Gastroesophageal sphincter (tissue), 4 donors: Measurements from ENCODE around the gene RIPK3. TPM values are rescaled to one million over a fixed set of nuclear protein-coding genes. Genes with fewer than 3 reads are reported as not detected.

Experiments
- ATAC-seq: fragments of 150-250 bp; one replicate; pipeline ENCODE4 v1.9.1; 2016; ENCODE audit warnings: mild to moderate bottlenecking, moderate library complexity
- H3K27ac ChIP-seq, 4 donors: fragments of 200-600 bp; sonication (generic) in 3 of 4; 1 replicate in 3 of 4; 2 replicates in 1 of 4; pipeline ENCODE4 v1.5.1; 2016 to 2019
- H3K27me3 ChIP-seq: fragments of 200-600 bp; sonication (generic); one replicate; pipeline ENCODE4 v1.5.1; 2019
- H3K36me3 ChIP-seq, 2 donors: fragments of 200-600 bp; sonication (generic); one replicate each; pipeline ENCODE4 v1.5.1; 2019; ENCODE audit warnings: control low read depth in 1 of 2
- H3K4me1 ChIP-seq, 3 donors: fragments of 200-600 bp; sonication (generic); 1 replicate in 2 of 3; 2 replicates in 1 of 3; pipeline ENCODE4 v1.5.1; 2016 to 2019; ENCODE audit warnings: control low read depth in 2 of 3
- H3K4me3 ChIP-seq, 2 donors: fragments of 200-600 bp; sonication (generic); one replicate each; pipeline ENCODE4 v1.5.1; 2019; ENCODE audit warnings: mild to moderate bottlenecking in 1 of 2, moderate library complexity in 1 of 2
- H3K9me3 ChIP-seq, 3 donors: fragments of 200-600 bp; sonication (generic); one replicate each; pipeline ENCODE4 v1.5.1; 2017 to 2019; ENCODE audit warnings: control low read depth in 2 of 3
- EP300 ChIP-seq: sonication (generic); formaldehyde crosslinking; IDR thresholded peaks from one replicate; pipeline ENCODE4 v1.6.1; 2017; ENCODE audit warnings: antibody characterized with exemption, mild to moderate bottlenecking
- POLR2A ChIP-seq, 2 donors: fragments of 450-650 bp; IDR thresholded peaks; one replicate each; pipeline ENCODE4 v1.6.1; 2017; ENCODE audit warnings: antibody characterized with exemption in 2 of 2, mild to moderate bottlenecking in 2 of 2, moderate library complexity in 1 of 2
- WGBS, 2 donors: methylation state at CpG; one replicate each; pipeline ENCODE4 v1.1.5; 2018; ENCODE audit warnings: low coverage in 1 of 2; 5-methylcytosine and 5-hydroxymethylcytosine counted together
- small RNA-seq, 4 donors: library from RNA; depleted of rRNA; stranded (forward); fragments of <200 nt; gene quantifications; one replicate each; pipeline ENCODE3, GENCODE V24; 2016
- total RNA-seq, 4 donors: library from RNA; depleted of rRNA; stranded (reverse); fragments of >200 nt; gene quantifications; one replicate each; pipeline ENCODE4 v1.1.0, GENCODE V29; 2016
- TF ChIP-seq, protein P1 (sequence below), 4 experiments: fragments of 200-600 bp in 2 of 4; fragments of 450-650 bp in 2 of 4; sonication (generic) in 1 of 4; IDR thresholded peaks; one replicate each; pipeline ENCODE4 v1.5.1; 2017 to 2019; ENCODE audit warnings: antibody characterized with exemption in 4 of 4, mild to moderate bottlenecking in 2 of 4, moderate library complexity in 2 of 4

RIPK3 gene
- total RNA-seq, 4 donors from 2014 or later, result 3.1 to 8.9 (median 3.9) TPM

DNA sequence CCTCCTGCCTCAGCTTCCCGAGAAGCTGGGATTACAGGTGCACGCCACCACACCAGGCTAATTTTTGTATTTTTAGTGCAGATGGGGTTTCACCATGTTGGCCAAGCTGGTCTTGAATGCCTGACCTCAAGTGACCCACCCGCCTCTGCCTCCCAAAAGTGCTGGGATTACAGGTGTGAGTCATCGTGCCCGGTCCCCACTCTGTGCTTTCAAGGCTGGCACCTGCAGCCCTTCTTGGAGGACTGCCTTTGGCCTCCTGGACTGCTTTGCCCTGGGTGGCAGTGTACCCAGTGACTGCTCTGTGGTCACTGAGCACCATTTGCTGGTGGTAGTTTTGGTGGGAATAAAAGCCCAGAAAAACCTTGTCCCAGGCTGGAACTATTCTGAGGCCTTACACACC lies 52.8 kb downstream of the RIPK3 start:
- H3K9me3 ChIP-seq, result no peaks in the 10 kb centered on the region
- ATAC-seq, result no peak
- 90 to 100% methylated on average over 2 of the region's 5 CpGs for WGBS, 2 donors
- no peak overlapping the region for H3K27ac ChIP-seq
- H3K27me3 ChIP-seq, result no peaks in the 10 kb centered on the region
- TF ChIP-seq, protein P1, sequence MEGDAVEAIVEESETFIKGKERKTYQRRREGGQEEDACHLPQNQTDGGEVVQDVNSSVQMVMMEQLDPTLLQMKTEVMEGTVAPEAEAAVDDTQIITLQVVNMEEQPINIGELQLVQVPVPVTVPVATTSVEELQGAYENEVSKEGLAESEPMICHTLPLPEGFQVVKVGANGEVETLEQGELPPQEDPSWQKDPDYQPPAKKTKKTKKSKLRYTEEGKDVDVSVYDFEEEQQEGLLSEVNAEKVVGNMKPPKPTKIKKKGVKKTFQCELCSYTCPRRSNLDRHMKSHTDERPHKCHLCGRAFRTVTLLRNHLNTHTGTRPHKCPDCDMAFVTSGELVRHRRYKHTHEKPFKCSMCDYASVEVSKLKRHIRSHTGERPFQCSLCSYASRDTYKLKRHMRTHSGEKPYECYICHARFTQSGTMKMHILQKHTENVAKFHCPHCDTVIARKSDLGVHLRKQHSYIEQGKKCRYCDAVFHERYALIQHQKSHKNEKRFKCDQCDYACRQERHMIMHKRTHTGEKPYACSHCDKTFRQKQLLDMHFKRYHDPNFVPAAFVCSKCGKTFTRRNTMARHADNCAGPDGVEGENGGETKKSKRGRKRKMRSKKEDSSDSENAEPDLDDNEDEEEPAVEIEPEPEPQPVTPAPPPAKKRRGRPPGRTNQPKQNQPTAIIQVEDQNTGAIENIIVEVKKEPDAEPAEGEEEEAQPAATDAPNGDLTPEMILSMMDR (IDR thresholded peaks at IDR 0.05), result no peak
- TF ChIP-seq POLR2A (IDR thresholded peaks at IDR 0.05), result no peak
- no peak for TF ChIP-seq EP300
- no peaks in the 10 kb centered on the region for H3K4me1 ChIP-seq
- H3K36me3 ChIP-seq, result peaks cover 0 to 29% of the 10 kb centered on the region in 2 donors
- H3K4me3 ChIP-seq, result no peak overlapping the region

Small RNA genes lying within 50 kb of the gene (small RNA-seq; reads per million reads assigned to genes)
- 0 reads per million in 4 donors for gene RF00026

Other genes starting within 250 kb of the RIPK3 start
- 10 to 100 TPM in 3 of 4 donors, 1 to 10 TPM in 1; 9.2 to 14.9 (median 11.6) TPM for gene PCK2, start 245.7 kb downstream of the RIPK3 start, total RNA-seq
- gene DCAF11, start 225.2 kb downstream of the RIPK3 start, total RNA-seq, result 10 to 100 TPM; 58.0 to 81.6 (median 71.6) TPM
- 10 to 100 TPM in 1 of 4 donors, 1 to 10 TPM in 1, under 1 TPM in 1, not detected in 1; 0.81 to 10.4 (median 5.0) TPM for gene NRL, start 225.0 kb downstream of the RIPK3 start, total RNA-seq
- gene FITM1, start 209.3 kb downstream of the RIPK3 start, total RNA-seq, result under 1 TPM in 2 of 4 donors, not detected in 2; 0.27 to 0.67 TPM
- gene PSME1, start 203.8 kb downstream of the RIPK3 start, total RNA-seq, result 100 to 1,000 TPM; 114 to 186 (median 127) TPM
- gene EMC9, start 198.4 kb downstream of the RIPK3 start, total RNA-seq, result 10 to 100 TPM in 2 of 4 donors, 1 to 10 TPM in 2; 6.4 to 15.4 (median 10.4) TPM
- gene PSME2, start 193.4 kb downstream of the RIPK3 start, total RNA-seq, result 10 to 100 TPM; 41.4 to 52.3 (median 42.0) TPM
- 10 to 100 TPM; 19.0 to 38.9 (median 32.0) TPM for gene RNF31, start 192.5 kb downstream of the RIPK3 start, total RNA-seq
- 10 to 100 TPM; 61.3 to 80.1 (median 68.1) TPM for gene IRF9, start 178.7 kb downstream of the RIPK3 start, total RNA-seq
- 1 to 10 TPM; 1.6 to 8.2 (median 6.8) TPM for gene REC8, start 167.9 kb downstream of the RIPK3 start, total RNA-seq
- 10 to 100 TPM; 16.8 to 31.6 (median 27.0) TPM for gene IPO4, start 151.2 kb downstream of the RIPK3 start, total RNA-seq
- gene TM9SF1, start 144.6 kb downstream of the RIPK3 start, total RNA-seq, result 10 to 100 TPM; 34.7 to 53.3 (median 45.0) TPM
- gene TSSK4, start 134.3 kb downstream of the RIPK3 start, total RNA-seq, result under 1 TPM in 1 of 4 donors, not detected in 3; 0.40 TPM
- 100 to 1,000 TPM in 2 of 4 donors, 10 to 100 TPM in 2; 93.4 to 134 (median 106) TPM for gene CHMP4A, start 126.5 kb downstream of the RIPK3 start, total RNA-seq
- gene MDP1, start 123.9 kb downstream of the RIPK3 start, total RNA-seq, result 10 to 100 TPM in 3 of 4 donors, 1 to 10 TPM in 1; 6.9 to 17.1 (median 11.4) TPM
- gene NEDD8, start 107.6 kb downstream of the RIPK3 start, total RNA-seq, result 100 to 1,000 TPM; 136 to 193 (median 168) TPM
- gene GMPR2, start 107.1 kb downstream of the RIPK3 start, total RNA-seq, result 10 to 100 TPM; 46.0 to 70.5 (median 59.8) TPM
- 10 to 100 TPM; 53.2 to 72.5 (median 70.0) TPM for gene TINF2, start 97.4 kb downstream of the RIPK3 start, total RNA-seq
- gene TGM1, start 76.8 kb downstream of the RIPK3 start, total RNA-seq, result 10 to 100 TPM in 1 of 4 donors, 1 to 10 TPM in 3; 1.3 to 43.3 (median 6.3) TPM
- 10 to 100 TPM; 12.9 to 27.6 (median 16.5) TPM for gene RABGGTA, start 68.4 kb downstream of the RIPK3 start, total RNA-seq
- 10 to 100 TPM in 3 of 4 donors, 1 to 10 TPM in 1; 8.2 to 33.0 (median 17.7) TPM for gene DHRS1, start 40.2 kb downstream of the RIPK3 start, total RNA-seq
- 10 to 100 TPM; 19.4 to 29.2 (median 22.8) TPM for gene NOP9, start 40.1 kb downstream of the RIPK3 start, total RNA-seq
- 10 to 100 TPM in 2 of 4 donors, 1 to 10 TPM in 2; 4.9 to 12.5 (median 9.5) TPM for gene CIDEB, start 32.0 kb downstream of the RIPK3 start, total RNA-seq
- gene LTB4R2, start 29.9 kb downstream of the RIPK3 start, total RNA-seq, result 1 to 10 TPM; 2.4 to 5.0 (median 3.4) TPM
- gene LTB4R, start 28.5 kb downstream of the RIPK3 start, total RNA-seq, result 1 to 10 TPM; 3.0 to 4.2 (median 3.4) TPM
- gene ADCY4, start 4.9 kb downstream of the RIPK3 start, total RNA-seq, result 10 to 100 TPM; 13.3 to 40.5 (median 22.6) TPM
- 10 to 100 TPM; 33.5 to 63.5 (median 57.9) TPM for gene NFATC4, start 28.2 kb upstream of the RIPK3 start, total RNA-seq
- gene NYNRIN, start 59.0 kb upstream of the RIPK3 start, total RNA-seq, result 10 to 100 TPM in 2 of 4 donors, 1 to 10 TPM in 2; 6.9 to 19.9 (median 11.5) TPM
- gene CBLN3, start 89.7 kb upstream of the RIPK3 start, total RNA-seq, result 1 to 10 TPM in 3 of 4 donors, under 1 TPM in 1; 0.49 to 2.8 (median 2.1) TPM
- gene KHNYN, start 90.0 kb upstream of the RIPK3 start, total RNA-seq, result 10 to 100 TPM; 50.7 to 68.0 (median 61.3) TPM
- gene SDR39U1, start 102.8 kb upstream of the RIPK3 start, total RNA-seq, result 10 to 100 TPM; 21.5 to 39.7 (median 31.3) TPM
- 1 to 10 TPM in 1 of 4 donors, under 1 TPM in 1, not detected in 2; 0.93 to 9.8 TPM for gene CMA1, start 168.3 kb upstream of the RIPK3 start, total RNA-seq
- gene CTSG, start 236.3 kb upstream of the RIPK3 start, total RNA-seq, result 10 to 100 TPM in 1 of 4 donors, 1 to 10 TPM in 2, not detected in 1; 2.1 to 17.2 (median 5.4) TPM